ENCODE results near the gene TMEM108. TPM values are rescaled to one million over a fixed set of nuclear protein-coding genes. Genes with fewer than 3 reads are reported as not detected.

The TMEM108 gene
- total RNA-seq, 1 donor from 2014 or later: 15.4 TPM

GRCh38 chr3:133135306-133135705 is 97.1 kb downstream of the TMEM108 start:
- intact Hi-C loops (cut with DNase I): no loop called here
- no peak for TF ChIP-seq CTCF (IDR thresholded peaks at IDR 0.05)
- H3K27ac ChIP-seq: no peak overlapping the region
- no peak for ATAC-seq
- H3K4me1 ChIP-seq: no peaks in the 10 kb centered on the region
- no peaks in the 10 kb centered on the region for H3K9me3 ChIP-seq
- H3K27me3 ChIP-seq: no peaks in the 10 kb centered on the region
- H3K36me3 ChIP-seq: no peaks in the 10 kb centered on the region
- H3K4me3 ChIP-seq: no peak overlapping the region
- DNase-seq: no peak

- no peaks in the 10 kb centered on the region for H3K36me3 ChIP-seq
- no peak for TF ChIP-seq CTCF (IDR thresholded peaks at IDR 0.05)
- ATAC-seq: no peak
- H3K27ac ChIP-seq: no peak overlapping the region
- intact Hi-C loops (cut with DNase I): no loop called here
- no peaks in the 10 kb centered on the region for H3K4me1 ChIP-seq
- no peak overlapping the region for H3K4me3 ChIP-seq
- DNase-seq: no peak
- H3K27me3 ChIP-seq: no peaks in the 10 kb centered on the region
- no peaks in the 10 kb centered on the region for H3K9me3 ChIP-seq
Measured at GRCh38 chr3:133136114-133137041, 98.2 kb downstream of the TMEM108 start.

- no peaks in the 10 kb centered on the region for H3K4me1 ChIP-seq
- no peak overlapping the region for H3K27ac ChIP-seq
- TF ChIP-seq CTCF (IDR thresholded peaks at IDR 0.05): no peak
- no peaks in the 10 kb centered on the region for H3K36me3 ChIP-seq
- ATAC-seq (no peak), DNase-seq (no peak)
- no peaks in the 10 kb centered on the region for H3K27me3 ChIP-seq
- H3K4me3 ChIP-seq: no peak overlapping the region
- intact Hi-C loops (cut with DNase I): no loop called here
- no peaks in the 10 kb centered on the region for H3K9me3 ChIP-seq
Measured at GRCh38 chr3:133137042-133137996, 99.1 kb downstream of the TMEM108 start.

- H3K4me1 ChIP-seq: no peaks in the 10 kb centered on the region
- intact Hi-C loops (cut with DNase I): no loop called here
- H3K27me3 ChIP-seq: no peaks in the 10 kb centered on the region
- H3K4me3 ChIP-seq: no peak overlapping the region
- TF ChIP-seq CTCF (IDR thresholded peaks at IDR 0.05): no peak
- no peaks in the 10 kb centered on the region for H3K9me3 ChIP-seq
- no peaks in the 10 kb centered on the region for H3K36me3 ChIP-seq
- no peak for ATAC-seq
- no peak for DNase-seq
- no peak overlapping the region for H3K27ac ChIP-seq
Measured at GRCh38 chr3:133138017-133138416, 99.8 kb downstream of the TMEM108 start.

- TF ChIP-seq CTCF (IDR thresholded peaks at IDR 0.05): no peak
- Histone ChIP-seq H3K27me3 (no peaks in the 10 kb centered on the region), H3K9me3 (no peaks in the 10 kb centered on the region), H3K4me1 (no peaks in the 10 kb centered on the region), H3K4me3 (no peak overlapping the region), H3K36me3 (no peaks in the 10 kb centered on the region), H3K27ac (no peak overlapping the region)
- DNase-seq: no peak
- no peak for ATAC-seq
- intact Hi-C loops (cut with DNase I): no loop called here
Measured at GRCh38 chr3:133152056-133152455, 113.9 kb downstream of the TMEM108 start.
